ENCODE measurements around the gene MEX3A. TPM values are rescaled to one million over a fixed set of nuclear protein-coding genes. Genes with fewer than 3 reads are reported as not detected.
"Not testable (repeated sequence)": the region's sequence is repeated elsewhere in the genome, so short reads cannot be mapped to it uniquely, and the experiment has no call there.

MEX3A gene
- polyA plus RNA-seq, 1 donor = 22.5 TPM

DNA sequence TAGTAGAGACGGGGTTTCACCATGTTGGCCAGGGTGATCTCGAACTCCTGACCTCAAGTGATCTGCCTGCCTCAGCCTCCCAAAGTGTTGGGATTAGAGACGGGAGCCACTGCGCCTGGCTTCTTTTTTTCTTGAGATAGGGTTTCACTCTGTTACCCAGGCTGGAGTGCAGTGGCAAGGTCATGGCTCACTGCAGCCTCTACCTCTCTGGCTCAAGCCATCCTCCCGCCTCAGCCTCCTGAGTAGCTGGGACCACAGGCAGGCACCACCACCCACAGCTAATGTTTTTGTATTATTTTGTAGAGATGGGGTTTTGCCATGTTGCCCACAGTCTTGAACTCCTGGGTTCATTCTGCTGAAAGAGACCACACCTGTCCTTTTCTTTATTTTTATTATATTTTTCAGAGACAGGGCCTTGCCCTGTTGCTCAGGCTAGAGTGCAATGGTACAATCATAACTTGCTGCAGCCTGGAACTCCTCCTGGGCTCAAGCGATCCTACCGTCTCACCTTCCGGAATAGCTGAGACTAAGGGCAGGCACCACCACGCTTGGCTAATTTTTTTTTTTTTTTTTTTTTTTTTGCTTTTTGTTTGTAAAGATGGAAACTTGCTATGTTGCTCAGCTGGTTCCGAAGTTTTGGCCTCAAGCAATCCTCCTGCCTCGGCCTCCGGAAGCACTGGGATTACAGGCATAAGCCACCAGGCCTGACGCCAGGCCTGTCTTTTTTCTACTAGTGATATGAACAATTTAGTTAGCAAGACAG is 35.3 kb upstream of the MEX3A start:
- no peak for DNase-seq

DNA sequence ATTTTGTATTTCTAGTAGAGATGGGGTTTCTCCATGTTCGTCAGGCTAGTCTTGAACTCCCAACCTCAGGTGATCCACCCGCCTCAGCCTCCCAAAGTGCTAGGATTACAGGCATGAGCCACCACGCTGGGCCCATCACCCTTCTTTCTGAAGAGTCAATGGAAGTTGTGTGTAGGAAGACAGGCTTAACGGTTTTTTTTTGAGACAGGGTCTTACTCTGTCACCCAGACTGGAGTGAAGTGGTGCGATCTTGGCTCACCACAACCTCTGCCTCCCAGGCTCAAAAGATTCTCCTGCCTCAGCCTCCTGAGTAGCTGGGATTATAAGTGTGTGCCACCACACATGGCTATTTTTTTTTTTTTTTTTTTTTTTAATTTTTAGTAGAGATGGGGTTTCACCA is 34.5 kb upstream of the MEX3A start:
- DNase-seq = not testable (repeated sequence)

DNA sequence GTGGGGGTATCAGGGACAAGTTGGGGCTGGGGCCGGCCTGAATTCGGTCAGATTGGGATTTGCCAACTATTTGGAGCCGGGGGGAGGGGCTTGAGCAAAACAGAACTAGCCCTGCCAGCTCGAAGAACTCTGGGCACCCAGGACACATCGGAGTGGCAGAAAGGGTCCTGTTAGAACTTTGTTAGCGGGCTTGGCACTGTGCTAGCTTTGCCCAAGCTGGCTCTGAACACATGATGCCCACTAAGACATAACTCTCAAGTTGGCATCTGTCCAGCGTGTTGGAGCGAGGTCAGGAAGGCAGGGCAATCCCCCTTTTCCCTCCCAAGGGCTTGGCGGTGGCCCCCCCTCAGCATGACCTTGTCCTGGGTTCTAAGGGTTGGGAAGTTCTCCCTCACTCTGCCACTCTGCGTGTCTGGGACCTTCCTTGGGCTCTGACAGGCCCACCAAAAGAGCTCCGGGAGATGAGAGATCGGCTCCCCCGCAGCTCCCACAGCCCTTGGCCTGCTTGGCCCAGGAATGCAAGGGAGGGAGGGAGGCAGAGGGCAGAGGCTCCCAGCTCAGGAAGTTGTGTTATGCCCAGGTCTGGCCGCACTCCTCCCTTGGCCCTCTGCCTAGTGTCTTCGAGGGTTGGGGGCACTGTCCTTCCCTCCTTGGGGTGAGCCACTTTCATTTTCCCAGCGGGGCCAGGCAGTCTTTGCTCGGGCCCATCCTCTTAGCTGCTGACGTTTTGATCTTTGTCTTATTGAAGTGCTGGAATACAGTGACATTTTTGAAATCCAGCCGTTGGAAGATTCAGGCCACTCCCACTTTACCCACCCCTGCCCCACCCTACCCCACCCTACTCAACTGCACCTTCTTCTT is 33.5 kb upstream of the MEX3A start:
- peak; percentile 63 for DNase-seq

DNA sequence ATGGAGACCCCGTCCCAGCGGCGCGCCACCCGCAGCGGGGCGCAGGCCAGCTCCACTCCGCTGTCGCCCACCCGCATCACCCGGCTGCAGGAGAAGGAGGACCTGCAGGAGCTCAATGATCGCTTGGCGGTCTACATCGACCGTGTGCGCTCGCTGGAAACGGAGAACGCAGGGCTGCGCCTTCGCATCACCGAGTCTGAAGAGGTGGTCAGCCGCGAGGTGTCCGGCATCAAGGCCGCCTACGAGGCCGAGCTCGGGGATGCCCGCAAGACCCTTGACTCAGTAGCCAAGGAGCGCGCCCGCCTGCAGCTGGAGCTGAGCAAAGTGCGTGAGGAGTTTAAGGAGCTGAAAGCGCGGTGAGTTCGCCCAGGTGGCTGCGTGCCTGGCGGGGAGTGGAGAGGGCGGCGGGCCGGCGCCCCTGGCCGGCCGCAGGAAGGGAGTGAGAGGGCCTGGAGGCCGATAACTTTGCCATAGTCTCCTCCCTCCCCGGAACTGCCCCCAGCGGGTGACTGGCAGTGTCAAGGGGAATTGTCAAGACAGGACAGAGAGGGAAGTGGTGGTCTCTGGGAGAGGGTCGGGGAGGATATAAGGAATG is 32.8 kb upstream of the MEX3A start:
- peak; percentile 53 for DNase-seq

DNA sequence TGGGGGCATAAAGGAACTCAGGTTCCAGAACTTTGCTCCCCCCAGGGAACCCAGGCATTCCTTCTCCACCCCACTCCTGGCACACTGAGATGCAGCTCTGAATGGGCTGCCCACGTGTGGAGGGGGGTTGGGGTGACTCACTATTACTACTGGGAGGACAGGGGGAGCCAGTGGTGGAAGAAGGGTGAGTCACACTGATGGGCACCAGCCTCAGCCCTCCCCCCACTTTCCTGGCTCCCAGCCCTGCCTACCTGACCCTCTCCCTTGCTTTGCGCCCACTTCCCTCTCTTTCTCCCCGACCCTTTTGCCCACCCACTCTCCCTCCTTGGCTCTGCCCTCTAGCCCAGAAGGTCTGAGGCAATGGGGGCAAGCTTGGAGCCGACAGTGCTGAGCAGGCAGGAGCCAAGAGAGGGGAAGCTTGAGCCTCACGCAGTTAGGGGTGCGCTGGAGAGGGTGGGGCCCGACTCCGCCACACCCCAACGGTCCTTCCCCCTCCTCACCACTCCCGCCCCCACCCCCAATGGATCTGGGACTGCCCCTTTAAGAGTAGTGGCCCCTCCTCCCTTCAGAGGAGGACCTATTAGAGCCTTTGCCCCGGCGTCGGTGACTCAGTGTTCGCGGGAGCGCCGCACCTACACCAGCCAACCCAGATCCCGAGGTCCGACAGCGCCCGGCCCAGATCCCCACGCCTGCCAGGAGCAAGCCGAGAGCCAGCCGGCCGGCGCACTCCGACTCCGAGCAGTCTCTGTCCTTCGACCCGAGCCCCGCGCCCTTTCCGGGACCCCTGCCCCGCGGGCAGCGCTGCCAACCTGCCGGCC is 32.0 kb upstream of the MEX3A start, which contains the start of gene LMNA:
LMNA (plus strand) TSS at position 611 of the 818 bp plus-strand sequence. CDS start 208 bp downstream, outside the sequence.
- peak; percentile 93 for DNase-seq

DNA sequence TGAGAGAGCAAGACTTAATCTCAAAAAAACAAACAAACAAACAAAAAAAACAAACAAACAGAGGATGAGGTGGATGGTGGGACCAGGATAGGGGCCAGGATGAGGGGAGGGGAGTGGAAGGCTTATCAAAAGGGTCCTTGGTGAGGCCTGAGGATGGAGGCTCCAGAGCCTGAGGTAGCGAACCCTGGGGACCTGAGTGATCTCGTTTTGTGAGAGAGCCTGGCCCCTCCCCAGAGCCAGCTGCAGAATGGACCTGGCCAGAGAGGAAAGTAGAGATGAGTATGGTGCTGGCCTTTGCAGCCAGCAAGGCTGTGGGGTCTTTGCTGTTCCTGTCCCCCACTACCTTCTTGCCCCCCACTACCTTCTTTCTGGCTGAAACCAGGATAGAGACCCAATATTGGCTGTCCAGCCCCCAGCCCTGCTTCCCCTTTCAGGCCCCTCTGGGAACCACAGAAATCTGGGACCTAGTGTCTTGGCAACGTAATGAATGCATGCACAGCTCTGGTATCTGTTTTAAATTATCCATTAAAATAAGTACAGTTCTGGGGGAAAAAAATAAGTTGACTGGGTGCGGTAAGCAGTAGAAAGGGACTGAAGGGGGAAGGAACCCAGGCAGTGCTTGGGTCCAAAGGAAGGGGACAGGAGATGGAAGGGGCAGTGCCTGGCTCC is 31.2 kb upstream of the MEX3A start:
- no peak for DNase-seq

DNA sequence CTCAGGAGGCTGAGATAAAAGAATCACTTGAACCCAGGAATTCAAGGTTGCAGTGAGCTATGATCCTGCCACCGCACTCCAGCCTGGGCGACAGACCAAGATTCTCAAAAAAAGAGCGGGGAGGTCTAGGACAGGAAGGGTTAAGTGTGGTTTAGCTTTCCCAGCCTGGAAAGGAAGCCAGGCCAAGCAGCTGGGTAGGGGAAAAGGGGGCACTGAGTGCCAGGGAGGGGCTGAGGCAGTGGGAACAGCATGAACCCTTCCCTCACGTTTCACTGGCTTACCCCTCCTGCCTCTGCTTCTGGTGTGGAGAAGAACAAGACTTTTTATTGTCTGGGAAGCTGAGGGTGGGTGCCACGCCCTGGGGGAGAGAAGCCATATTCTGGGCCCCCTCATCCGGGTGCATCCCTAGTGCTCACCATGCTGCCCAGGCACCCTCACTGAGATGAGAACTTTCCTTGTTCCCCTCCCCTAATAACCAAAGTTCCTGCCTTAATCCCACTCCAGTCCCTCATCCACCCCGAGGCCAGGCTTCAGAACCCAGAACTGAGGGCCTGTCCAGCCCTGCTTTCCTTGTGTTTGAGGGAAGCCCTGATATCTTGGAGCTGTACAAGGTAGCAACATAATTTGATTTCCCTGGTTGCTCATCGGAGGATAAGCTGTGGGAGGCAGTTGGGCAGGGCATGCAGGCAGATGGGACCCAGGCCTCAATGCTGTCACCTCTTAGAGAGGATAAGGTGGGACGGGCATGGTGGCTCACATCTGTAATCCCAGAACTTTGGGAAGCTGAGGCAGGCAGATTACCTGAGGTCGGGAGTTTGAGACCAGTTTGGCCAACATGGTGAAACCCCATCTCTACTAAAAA is 30.2 kb upstream of the MEX3A start:
- no peak for DNase-seq

DNA sequence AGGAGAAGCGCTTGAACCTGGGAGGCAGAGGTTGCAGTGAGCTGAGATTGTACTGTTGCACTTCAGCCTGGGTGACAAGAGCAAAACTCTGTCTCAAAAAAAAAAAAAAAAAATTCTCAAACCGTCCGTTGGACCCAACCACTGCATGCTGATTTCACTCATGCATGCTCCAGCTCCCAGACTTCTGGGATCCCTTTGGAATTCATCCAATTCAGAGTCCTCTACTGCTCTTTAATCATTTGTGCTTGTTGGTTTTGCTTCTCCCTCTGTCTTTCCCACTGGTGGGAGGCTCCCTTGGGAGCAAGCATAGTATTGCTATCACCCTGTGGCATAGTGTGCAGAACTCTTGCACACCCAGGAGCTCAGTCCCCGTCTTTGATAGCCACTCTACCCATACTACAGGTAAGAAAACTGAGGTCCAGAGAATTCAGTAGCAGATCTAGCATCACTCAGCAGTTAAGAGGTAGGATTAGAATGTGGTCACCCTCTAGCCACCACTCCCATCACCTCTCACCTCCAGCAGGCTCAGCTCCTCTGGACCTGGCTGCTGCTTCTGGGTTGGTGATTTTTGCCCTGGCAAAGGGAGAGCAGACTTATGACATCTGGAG is 29.2 kb upstream of the MEX3A start:
- DNase-seq = no peak

DNA sequence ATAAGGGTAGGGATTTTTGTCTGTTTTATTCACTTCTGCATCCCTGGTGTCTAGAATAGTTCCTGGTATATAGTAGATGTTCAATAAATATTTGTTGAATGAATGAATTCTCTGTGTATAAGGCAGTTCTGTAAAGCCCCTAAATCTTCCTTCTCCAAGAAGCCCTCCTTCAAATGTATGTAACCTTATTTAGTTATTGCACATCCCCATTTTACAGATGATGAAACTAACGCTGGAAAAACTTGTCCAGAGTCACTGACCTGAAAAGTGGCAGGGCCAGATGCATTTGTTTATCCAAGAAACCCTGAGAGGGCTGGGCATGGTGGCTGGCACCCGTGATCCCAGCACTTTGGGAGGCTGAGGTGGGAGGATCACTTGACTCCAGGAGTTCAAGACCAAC is 28.0 kb upstream of the MEX3A start:
- no peak for DNase-seq

DNA sequence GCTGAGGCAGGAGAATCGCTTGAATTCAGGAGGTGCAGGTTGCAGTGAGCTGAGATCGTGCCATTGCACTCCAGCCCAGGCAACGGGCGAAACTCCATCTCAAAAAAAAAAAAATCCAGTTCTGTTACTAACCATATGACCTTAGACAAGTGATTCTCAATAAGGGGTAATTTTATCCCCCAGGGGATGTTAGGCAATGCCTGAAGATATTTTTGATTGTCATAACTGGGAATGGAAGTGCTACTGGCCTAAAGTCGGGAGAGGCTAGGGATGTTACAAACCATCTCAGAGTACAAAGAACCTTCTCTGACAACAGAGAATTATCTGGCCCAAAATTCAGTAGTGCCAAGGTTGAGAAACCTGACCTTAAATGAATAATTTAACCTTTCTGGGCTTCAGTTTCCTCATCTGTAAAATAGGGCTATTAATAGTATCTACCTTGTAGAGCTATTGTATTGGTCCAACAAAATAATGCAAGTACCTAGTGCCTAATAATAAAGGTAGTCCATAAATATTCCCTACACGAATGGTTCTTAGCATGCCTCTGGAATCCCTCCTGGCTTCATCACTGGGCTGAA is 26.5 kb upstream of the MEX3A start:
- DNase-seq = no peak

DNA sequence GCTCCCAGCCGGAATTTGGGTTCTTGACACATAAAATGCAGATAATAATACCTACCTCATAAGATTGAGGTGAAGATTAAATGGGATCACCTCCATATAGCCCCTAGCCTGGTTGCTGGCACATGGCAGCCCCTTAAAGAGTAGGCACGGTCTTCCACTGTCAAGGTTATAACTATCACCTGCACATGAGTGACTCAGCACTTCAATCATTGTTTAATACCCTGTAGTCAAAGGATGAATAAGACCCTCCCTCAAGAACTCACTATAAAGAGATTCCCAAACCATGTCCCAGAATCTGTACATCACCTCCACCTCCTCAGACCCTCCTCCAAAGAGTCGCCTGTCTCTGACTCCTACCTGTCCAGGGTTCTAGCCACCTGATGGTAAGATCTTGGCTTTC is 25.8 kb upstream of the MEX3A start:
- no peak for DNase-seq

DNA sequence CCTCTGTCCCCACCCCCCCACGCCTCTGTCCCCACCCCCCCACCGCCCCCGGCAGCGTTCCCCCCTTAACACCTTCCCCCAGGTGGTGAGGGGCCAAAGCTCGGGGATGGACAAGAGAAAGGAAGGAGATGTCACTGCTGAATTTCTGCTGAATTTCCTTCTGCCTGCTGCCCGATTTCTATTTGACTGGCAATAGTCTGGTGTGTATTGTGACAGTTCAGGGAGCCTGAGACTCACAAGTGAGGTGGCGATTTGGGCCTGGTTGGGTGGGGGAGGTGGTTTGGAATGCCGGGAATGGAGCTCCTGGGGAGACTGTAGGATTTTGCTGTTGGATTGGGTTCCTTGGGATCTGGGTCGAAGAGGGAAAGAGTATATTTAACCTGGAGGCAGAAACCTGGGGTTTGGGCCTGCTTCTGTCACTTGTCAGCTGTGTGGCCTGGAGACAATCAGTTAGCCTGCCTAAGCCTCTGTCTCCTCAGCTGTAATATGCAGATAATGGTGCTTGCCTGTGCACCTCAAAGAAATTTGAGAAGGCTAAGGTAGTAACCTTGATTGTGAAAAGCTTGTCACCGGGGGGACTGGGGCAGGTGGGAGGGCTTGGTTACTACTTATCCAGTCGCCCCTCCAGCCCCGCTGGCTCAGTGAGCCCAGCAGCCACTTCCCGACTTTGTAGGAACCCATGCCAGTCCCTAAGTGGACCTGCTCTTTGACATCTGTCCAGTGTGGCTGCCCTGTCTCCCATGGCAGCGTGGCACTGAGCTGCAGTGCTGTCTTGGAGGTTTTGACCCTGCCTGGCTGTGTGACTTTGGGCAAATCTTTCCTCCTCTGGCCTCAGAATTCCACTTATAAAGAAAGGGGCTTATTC is 24.6 kb upstream of the MEX3A start:
- DNase-seq = no peak

DNA sequence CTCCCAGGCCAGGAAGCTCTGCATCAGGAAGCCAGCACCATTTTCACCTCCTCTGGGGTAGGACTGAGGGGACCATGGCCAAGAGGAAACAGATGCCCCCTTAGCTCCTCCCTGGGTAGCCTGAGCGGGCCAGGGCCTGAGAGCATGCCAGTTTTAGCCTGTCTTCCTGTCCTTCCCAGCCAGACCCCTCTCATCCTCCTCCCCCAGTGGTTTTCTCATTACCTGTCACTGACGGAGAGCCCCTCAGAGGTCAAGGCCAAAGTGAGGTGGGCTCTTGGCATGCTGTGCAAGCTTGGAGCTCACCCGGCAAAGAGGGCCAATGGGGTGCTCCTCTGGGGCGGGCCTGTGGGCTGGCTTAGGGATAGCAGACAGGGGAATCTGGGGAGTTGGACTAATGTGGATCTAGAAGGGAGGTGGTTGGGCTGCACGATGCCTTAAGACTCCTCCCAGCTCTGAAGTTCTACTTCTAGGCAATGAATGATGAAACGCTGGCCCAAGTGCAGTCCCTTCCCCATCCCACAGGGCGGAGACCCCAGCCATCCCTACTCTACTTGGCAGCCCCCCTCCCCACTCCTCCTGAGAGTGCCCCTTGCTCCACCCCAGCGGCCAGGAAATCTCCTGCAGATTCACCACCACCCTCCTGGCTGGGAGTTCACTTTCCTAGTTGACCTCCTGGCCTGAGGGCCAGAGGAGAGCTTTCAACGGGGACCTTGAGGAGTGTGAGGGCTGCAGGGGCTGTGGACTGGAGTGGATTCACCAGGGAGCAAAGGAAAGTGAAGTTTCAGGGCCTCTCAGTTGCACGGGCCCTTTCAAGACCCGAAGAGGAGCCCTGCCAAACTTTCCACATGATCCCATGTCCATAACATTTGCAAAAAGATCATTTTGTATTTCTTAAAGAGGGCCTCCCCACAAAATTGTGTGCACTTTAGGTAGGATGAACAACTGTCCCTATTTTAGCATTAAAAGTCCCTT is 22.9 kb upstream of the MEX3A start:
- peak; percentile 64 for DNase-seq

DNA sequence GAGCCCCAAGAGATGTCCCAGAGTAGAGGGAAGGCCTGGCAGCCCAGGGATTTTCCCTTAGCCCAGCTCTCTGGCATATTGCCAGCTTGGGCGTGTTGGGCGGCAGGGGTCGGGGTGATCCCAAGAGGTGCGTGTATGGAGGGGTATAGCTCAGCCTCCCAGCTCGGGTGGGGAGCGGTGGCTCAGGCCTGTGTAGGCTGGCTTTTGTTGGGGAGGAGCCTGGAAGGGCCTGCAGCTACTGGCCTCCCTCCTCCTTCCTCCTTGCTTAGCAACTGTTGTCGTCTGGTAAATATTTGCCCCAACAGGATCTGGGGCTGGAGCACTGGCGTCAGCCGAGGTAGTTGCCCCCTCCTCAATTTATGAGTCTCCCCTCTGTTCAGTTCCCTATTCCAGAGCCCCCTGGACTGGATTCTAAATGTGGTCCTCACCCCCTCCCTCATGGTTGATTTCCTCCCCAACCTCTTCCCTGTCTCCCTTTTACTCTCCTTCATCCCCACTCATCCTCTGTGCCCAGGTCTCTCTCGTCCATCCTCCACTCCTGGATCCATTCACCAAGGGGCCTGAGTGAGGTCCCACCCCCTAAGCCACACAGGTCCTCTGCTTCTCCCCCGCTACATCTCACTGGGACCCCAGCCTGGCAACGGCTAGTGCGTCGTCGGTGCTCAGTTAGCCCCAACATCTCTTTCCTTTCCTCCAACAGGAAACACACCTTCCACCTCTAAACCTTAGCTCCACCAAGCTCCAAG is 22.0 kb upstream of the MEX3A start:
- DNase-seq = peak; percentile 92

DNA sequence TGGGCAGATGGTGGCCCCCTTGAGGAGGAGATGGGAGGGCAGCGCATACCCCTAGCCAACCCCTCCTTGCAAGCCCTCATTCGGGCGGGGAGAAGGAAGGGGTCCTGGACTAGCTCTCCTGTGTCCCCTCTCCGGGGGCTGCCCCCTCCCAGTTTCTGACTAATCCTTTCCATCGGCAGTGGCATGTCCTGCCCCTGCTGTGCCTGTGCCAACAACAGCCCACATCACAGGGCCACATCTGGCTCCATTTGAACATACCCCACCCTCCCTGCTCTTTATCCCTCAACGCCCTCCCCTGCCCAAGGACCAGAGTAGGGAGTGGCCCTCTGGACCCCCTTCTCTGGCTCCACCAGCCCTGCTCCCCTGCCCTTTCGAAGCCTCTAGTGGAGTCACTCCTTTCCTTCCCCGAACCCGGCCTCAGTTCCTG is 21.3 kb upstream of the MEX3A start:
- peak; percentile 53 for DNase-seq

DNA sequence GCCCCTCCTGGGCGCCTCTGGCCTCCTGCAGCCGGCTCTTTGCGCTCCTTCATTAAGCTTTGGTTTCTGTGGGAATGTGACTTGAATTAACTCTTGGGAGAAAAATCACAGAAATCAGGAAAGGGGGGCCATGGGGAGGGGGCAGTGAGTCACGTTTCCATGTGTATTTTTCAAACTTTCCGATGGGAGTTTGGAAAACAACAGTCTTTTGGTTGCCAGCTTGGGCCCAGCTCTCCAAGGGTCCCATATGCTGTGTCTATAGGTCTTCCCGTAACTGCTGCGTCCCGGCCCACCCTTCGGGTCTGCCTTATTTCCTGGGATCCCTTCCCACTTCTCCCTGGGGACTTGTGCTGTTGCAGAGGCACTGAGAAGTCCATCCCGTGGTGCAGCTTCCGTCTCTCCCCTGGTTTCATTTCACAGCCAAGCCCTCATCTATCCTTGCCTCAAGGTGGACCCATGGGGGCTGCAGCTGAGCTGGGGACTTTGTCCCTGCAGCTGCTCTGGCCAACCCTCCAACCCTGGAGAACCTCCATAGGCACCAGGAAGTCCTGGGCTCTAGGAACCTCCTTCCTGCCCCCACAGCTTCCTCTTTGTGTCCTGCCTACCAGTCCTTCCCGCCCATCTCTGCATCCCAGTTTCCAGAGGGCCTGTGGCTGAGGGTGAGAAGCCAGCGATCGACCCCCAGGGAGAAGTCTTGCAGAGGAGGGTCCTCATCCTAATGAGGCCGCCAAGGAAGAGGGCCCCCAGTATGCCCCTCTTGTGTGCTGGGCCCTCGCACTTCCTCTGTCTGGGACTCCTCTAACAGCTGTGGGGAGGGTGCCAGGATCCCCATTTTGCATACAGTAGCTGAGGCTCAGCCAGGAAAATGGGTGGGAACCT is 20.6 kb upstream of the MEX3A start:
- peak; percentile 57 for DNase-seq

All from hindlimb muscle (tissue), 1 donor.